ENCODE data around the gene EPO. TPM values are rescaled to one million over a fixed set of nuclear protein-coding genes. Genes with fewer than 3 reads are reported as not detected.

Gene EPO
- total and polyA plus RNA-seq, 9 donors: 0.05 to 0.25 (median 0.20) TPM; not detected in 6

- DNase-seq: no peak
- Histone ChIP-seq H3K27ac (no peak overlapping the region), H3K36me3 (no peaks in the 10 kb centered on the region), H3K27me3 (no peaks in the 10 kb centered on the region), H3K4me3 (no peak overlapping the region), H3K4me1 (ENCODE audit: insufficient read depth) (no peaks in the 10 kb centered on the region), H3K9me3 (no peaks in the 10 kb centered on the region)
- intact Hi-C loops (cut with DNase I): loop anchor here in 2 of 4 donors (10.0 kb wide), 1 partner anchor 262 kb away; the partner anchor contains the start of gene SPACDR (in 2 of the 2)
- WGBS, 3 donors: 45 to 59% (median 59%) methylated on average over 12 of the region's 12 CpGs
- TF ChIP-seq CTCF (IDR thresholded peaks at IDR 0.05) (no peak), POLR2A (IDR thresholded peaks at IDR 0.05) (no peak), EP300 (IDR thresholded peaks at IDR 0.05) (no peak)
Observed at GRCh38 chr7:100726996-100727761, 6.9 kb downstream of the EPO start.

GRCh38 chr7:100728196-100728595 is 7.9 kb downstream of the EPO start:
- Histone ChIP-seq H3K4me1 (ENCODE audit: insufficient read depth) (no peaks in the 10 kb centered on the region), H3K36me3 (no peaks in the 10 kb centered on the region), H3K4me3 (no peak overlapping the region), H3K27me3 (no peaks in the 10 kb centered on the region), H3K9me3 (no peaks in the 10 kb centered on the region), H3K27ac (no peak overlapping the region)
- no peak for DNase-seq
- TF ChIP-seq CTCF (IDR thresholded peaks at IDR 0.05) (no peak), POLR2A (IDR thresholded peaks at IDR 0.05) (no peak), EP300 (IDR thresholded peaks at IDR 0.05) (no peak)
- WGBS, 3 donors: 76 to 81% (median 80%) methylated on average over 8 of the region's 8 CpGs
- intact Hi-C loops (cut with DNase I): loop anchor here in 2 of 4 donors (10.0 kb wide), 1 partner anchor 263 kb away; the partner anchor contains the start of gene SPACDR (in 2 of the 2)

GRCh38 chr7:100730136-100730800 is 10.0 kb downstream of the EPO start:
- H3K36me3 ChIP-seq: no peaks in the 10 kb centered on the region
- no peaks in the 10 kb centered on the region for H3K9me3 ChIP-seq
- no peak for TF ChIP-seq EP300 (IDR thresholded peaks at IDR 0.05)
- TF ChIP-seq POLR2A (IDR thresholded peaks at IDR 0.05): no peak
- TF ChIP-seq CTCF (IDR thresholded peaks at IDR 0.05): no peak
- H3K4me3 ChIP-seq: no peak overlapping the region
- no peaks in the 10 kb centered on the region for H3K27me3 ChIP-seq
- no peak overlapping the region for H3K27ac ChIP-seq
- DNase-seq: no peak
- 19 to 21% methylated on average over 3 of the region's 3 CpGs; no CpG with 5 or more reads in 1 of the 3 donors for WGBS, 3 donors
- no peaks in the 10 kb centered on the region for H3K4me1 ChIP-seq (ENCODE audit: insufficient read depth)
- intact Hi-C loops (cut with DNase I): no loop called here

- TF ChIP-seq POLR2A (IDR thresholded peaks at IDR 0.05): no peak
- TF ChIP-seq EP300 (IDR thresholded peaks at IDR 0.05): no peak
- no peak for TF ChIP-seq CTCF (IDR thresholded peaks at IDR 0.05)
- intact Hi-C loops (cut with DNase I): no loop called here
- Histone ChIP-seq H3K27ac (no peak overlapping the region), H3K4me3 (no peak overlapping the region), H3K36me3 (no peaks in the 10 kb centered on the region), H3K27me3 (no peaks in the 10 kb centered on the region), H3K4me1 (ENCODE audit: insufficient read depth) (no peaks in the 10 kb centered on the region), H3K9me3 (no peaks in the 10 kb centered on the region)
- DNase-seq: no peak
- 79 to 86% methylated on average over 11 of the region's 11 CpGs; no CpG with 5 or more reads in 1 of the 3 donors for WGBS, 3 donors
Observed at GRCh38 chr7:100731937-100732636, 11.8 kb downstream of the EPO start.
